AG04450 (cell line): ENCODE results near the gene ATP6V0E2. TPM values are rescaled to one million over a fixed set of nuclear protein-coding genes. Genes with fewer than 3 reads are reported as not detected.
"Not testable (repeated sequence)": the region's sequence is repeated elsewhere in the genome, so short reads cannot be mapped to it uniquely, and the experiment has no call there.

Experiments used
- CTCF ChIA-PET: fragments of 300-600, 350-600 bp; formaldehyde crosslinking; extraction: SDS; loops from one replicate; lab custom pipeline; 2022; ENCODE audit warnings: antibody characterized with exemption, inconsistent platforms; lab: Charles Lee
- POLR2A ChIA-PET: fragments of 350-600 bp; formaldehyde crosslinking; extraction: SDS; loops from one replicate; lab custom pipeline; 2021; ENCODE audit warnings: antibody characterized with exemption, inconsistent platforms; lab: Yijun Ruan, JAX
- DNase-seq: peaks from one replicate; pipeline ENCODE4 v3.0.0-alpha.2; 2011; ENCODE audit warnings: low read depth, low spot score
- H3K27ac ChIP-seq: one replicate; pipeline ENCODE4 v1.5.1; 2012; ENCODE audit warnings: low read depth, low read length, control low read depth
- H3K27me3 ChIP-seq: one replicate; pipeline ENCODE4 v1.6.0; 2012; ENCODE audit warnings: low read length; ENCODE audit not compliant: control insufficient read depth, insufficient read depth
- H3K4me3 ChIP-seq: 2 replicates; pipeline ENCODE4 v1.5.1; 2011; ENCODE audit warnings: mild to moderate bottlenecking, low read depth, low read length, control low read depth
- H3K9me3 ChIP-seq: 2 replicates; pipeline ENCODE4 v1.5.1; 2012; ENCODE audit warnings: low read length; ENCODE audit not compliant: control insufficient read depth, insufficient read depth
- CTCF ChIP-seq: IDR thresholded peaks from 2 replicates; pipeline ENCODE4 v1.5.1; 2011; ENCODE audit warnings: low read depth, low read length, control low read depth, inconsistent platforms
- polyA plus RNA-seq: library from polyadenylated mRNA; depleted of rRNA; stranded (reverse); fragments of >200 nt; gene quantifications from 2 replicates; pipeline ENCODE4 v1.2.3, GENCODE V29; 2011

The ATP6V0E2 gene
- polyA plus RNA-seq, 1 experiment: 13.4 TPM

GRCh38 chr7:149826344-149827088 lies 47.3 kb upstream of the ATP6V0E2 start:
- no peaks in the 10 kb centered on the region; the same call in 1 of the 2 replicates for H3K9me3 ChIP-seq
- no peaks in the 10 kb centered on the region for H3K27me3 ChIP-seq
- H3K27ac ChIP-seq: no peak overlapping the region
- ChIA-PET CTCF (no interaction called here), POLR2A (no interaction called here)
- TF ChIP-seq CTCF: no peak
- H3K4me3 ChIP-seq: no peak overlapping the region
- DNase-seq: no peak

- ChIA-PET POLR2A (no interaction called here), CTCF (no interaction called here)
- no peak for DNase-seq
- H3K27me3 ChIP-seq: peaks cover 2% of the 10 kb centered on the region
- no peak overlapping the region for H3K27ac ChIP-seq
- H3K4me3 ChIP-seq: no peak overlapping the region
- TF ChIP-seq CTCF: no peak
- no peaks in the 10 kb centered on the region; the same call in 1 of the 2 replicates for H3K9me3 ChIP-seq
Observed at GRCh38 chr7:149827089-149827981, 46.4 kb upstream of the ATP6V0E2 start.

- DNase-seq: no peak
- Histone ChIP-seq H3K27ac (no peak overlapping the region), H3K27me3 (peaks cover 8% of the 10 kb centered on the region), H3K4me3 (no peak overlapping the region), H3K9me3 (no peaks in the 10 kb centered on the region; the same call in 1 of the 2 replicates)
- TF ChIP-seq CTCF: no peak
- CTCF ChIA-PET: no interaction called here
- POLR2A ChIA-PET: no interaction called here
Observed at GRCh38 chr7:149828357-149829309, 45.1 kb upstream of the ATP6V0E2 start.

GRCh38 chr7:149830527-149830926 lies 43.2 kb upstream of the ATP6V0E2 start:
- DNase-seq, H3K27ac ChIP-seq, CTCF ChIA-PET, H3K9me3 ChIP-seq, H3K27me3 ChIP-seq, H3K4me3 ChIP-seq, POLR2A ChIA-PET: not testable (repeated sequence)
